ENCODE measurements around the gene ZYG11A. TPM values are rescaled to one million over a fixed set of nuclear protein-coding genes. Genes with fewer than 3 reads are reported as not detected.

ZYG11A gene
- polyA plus RNA-seq, 2 of the 4 experiments (the other 2 are of a cell fraction): 2.6 to 4.8 TPM

DNA sequence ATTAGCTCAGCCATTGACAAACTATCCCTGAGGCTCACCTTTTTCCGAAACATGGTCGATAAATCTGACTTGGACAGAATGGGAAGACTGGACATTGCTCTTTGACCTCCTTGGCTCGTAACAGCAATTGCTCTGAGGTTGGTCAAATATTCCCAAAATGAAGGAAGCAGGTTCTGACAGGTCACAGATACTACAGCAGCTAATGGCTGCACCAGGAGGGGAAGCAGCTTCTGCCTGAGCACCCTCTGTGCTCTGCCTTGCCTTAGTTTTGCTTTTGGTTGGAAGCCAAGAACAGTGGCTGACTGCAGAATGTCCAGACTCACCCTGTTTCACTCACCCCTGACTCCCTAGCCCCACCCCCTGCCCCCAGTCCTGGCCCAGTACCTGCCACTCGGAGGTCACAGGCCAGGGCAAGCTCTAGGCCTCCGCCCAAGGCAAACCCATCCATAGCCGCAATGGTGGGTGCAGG is 63.6 kb downstream of the ZYG11A start:
- DNase-seq (ENCODE audit: low read depth in 1 of 2, low spot score in 1 of 2) (no peak), ATAC-seq (peak; percentile 10 to 23; a peak in 1 of 6 replicates), FAIRE-seq (no peak)
- ChIA-PET POLR2A (no interaction called here), CTCF (interaction anchor here (0.9 to 2.3 kb wide), 7 partner anchors 11 to 279 kb away, joined by 3 to 10 read pairs (median 5); partner anchors contain the start of gene ECHDC2)
- peaks cover 10% of the 10 kb centered on the region; the same call in 1 of the 3 replicates for H3K4me1 ChIP-seq
- TF ChIP-seq CBX2 (IDR thresholded peaks at IDR 0.05; ENCODE audit: borderline replicate concordance, low read depth) (no peak), RARB (CRISPR knock-in tag; IDR thresholded peaks at IDR 0.05) (no peak), POLR2A (IDR thresholded peaks at IDR 0.05; ENCODE audit: low read length) (no peak), NR3C1 (IDR thresholded peaks at IDR 0.05) (no peak), FOSL2 (IDR thresholded peaks at IDR 0.05) (no peak), FOSL2 (CRISPR knock-in tag; IDR thresholded peaks at IDR 0.05) (no peak), CBX8 (IDR thresholded peaks at IDR 0.05) (no peak), MAFK (IDR thresholded peaks at IDR 0.05; ENCODE audit: partially characterized antibody) (no peak), CEBPB (IDR thresholded peaks at IDR 0.05) (no peak), HDAC2 (IDR thresholded peaks at IDR 0.05) (no peak), TP53 (CRISPR knock-in tag; IDR thresholded peaks at IDR 0.05) (no peak), EHF (CRISPR knock-in tag; IDR thresholded peaks at IDR 0.05) (no peak), GATA3 (IDR thresholded peaks at IDR 0.05; ENCODE audit: borderline replicate concordance) (no peak), SMC3 (IDR thresholded peaks at IDR 0.05) (no peak), NFE2L2 (conservative IDR thresholded peaks at IDR 0.05; ENCODE audit: low read length) (no peak)
- TF ChIP-seq, protein P1, sequence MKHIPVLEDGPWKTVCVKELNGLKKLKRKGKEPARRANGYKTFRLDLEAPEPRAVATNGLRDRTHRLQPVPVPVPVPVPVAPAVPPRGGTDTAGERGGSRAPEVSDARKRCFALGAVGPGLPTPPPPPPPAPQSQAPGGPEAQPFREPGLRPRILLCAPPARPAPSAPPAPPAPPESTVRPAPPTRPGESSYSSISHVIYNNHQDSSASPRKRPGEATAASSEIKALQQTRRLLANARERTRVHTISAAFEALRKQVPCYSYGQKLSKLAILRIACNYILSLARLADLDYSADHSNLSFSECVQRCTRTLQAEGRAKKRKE (CRISPR knock-in tag; IDR thresholded peaks at IDR 0.05; ENCODE audit: low read depth): no peak
- TF ChIP-seq, protein P2, sequence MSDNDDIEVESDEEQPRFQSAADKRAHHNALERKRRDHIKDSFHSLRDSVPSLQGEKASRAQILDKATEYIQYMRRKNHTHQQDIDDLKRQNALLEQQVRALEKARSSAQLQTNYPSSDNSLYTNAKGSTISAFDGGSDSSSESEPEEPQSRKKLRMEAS (IDR thresholded peaks at IDR 0.05): no peak
- TF ChIP-seq, protein P3, sequence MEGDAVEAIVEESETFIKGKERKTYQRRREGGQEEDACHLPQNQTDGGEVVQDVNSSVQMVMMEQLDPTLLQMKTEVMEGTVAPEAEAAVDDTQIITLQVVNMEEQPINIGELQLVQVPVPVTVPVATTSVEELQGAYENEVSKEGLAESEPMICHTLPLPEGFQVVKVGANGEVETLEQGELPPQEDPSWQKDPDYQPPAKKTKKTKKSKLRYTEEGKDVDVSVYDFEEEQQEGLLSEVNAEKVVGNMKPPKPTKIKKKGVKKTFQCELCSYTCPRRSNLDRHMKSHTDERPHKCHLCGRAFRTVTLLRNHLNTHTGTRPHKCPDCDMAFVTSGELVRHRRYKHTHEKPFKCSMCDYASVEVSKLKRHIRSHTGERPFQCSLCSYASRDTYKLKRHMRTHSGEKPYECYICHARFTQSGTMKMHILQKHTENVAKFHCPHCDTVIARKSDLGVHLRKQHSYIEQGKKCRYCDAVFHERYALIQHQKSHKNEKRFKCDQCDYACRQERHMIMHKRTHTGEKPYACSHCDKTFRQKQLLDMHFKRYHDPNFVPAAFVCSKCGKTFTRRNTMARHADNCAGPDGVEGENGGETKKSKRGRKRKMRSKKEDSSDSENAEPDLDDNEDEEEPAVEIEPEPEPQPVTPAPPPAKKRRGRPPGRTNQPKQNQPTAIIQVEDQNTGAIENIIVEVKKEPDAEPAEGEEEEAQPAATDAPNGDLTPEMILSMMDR (IDR thresholded peaks at IDR 0.05): no peak
- TF ChIP-seq, protein P4, sequence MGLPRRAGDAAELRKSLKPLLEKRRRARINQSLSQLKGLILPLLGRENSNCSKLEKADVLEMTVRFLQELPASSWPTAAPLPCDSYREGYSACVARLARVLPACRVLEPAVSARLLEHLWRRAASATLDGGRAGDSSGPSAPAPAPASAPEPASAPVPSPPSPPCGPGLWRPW (IDR thresholded peaks at IDR 0.05): no peak
- TF ChIP-seq, protein P5, sequence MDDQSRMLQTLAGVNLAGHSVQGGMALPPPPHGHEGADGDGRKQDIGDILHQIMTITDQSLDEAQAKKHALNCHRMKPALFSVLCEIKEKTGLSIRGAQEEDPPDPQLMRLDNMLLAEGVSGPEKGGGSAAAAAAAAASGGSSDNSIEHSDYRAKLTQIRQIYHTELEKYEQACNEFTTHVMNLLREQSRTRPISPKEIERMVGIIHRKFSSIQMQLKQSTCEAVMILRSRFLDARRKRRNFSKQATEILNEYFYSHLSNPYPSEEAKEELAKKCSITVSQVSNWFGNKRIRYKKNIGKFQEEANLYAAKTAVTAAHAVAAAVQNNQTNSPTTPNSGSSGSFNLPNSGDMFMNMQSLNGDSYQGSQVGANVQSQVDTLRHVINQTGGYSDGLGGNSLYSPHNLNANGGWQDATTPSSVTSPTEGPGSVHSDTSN (IDR thresholded peaks at IDR 0.05): no peak
- TF ChIP-seq, protein P6, sequence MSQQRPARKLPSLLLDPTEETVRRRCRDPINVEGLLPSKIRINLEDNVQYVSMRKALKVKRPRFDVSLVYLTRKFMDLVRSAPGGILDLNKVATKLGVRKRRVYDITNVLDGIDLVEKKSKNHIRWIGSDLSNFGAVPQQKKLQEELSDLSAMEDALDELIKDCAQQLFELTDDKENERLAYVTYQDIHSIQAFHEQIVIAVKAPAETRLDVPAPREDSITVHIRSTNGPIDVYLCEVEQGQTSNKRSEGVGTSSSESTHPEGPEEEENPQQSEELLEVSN (IDR thresholded peaks at IDR 0.05; ENCODE audit: borderline replicate concordance, low read depth): no peak
- no peak overlapping the region for H3K4me2 ChIP-seq
- 100% methylated on average over 3 of the region's 6 CpGs for WGBS (ENCODE audit: missing lambda C conversion rate)
- H3K27ac ChIP-seq: no peak overlapping the region
- H3K9me3 ChIP-seq: no peaks in the 10 kb centered on the region
- H3K4me3 ChIP-seq: no peak overlapping the region

DNA sequence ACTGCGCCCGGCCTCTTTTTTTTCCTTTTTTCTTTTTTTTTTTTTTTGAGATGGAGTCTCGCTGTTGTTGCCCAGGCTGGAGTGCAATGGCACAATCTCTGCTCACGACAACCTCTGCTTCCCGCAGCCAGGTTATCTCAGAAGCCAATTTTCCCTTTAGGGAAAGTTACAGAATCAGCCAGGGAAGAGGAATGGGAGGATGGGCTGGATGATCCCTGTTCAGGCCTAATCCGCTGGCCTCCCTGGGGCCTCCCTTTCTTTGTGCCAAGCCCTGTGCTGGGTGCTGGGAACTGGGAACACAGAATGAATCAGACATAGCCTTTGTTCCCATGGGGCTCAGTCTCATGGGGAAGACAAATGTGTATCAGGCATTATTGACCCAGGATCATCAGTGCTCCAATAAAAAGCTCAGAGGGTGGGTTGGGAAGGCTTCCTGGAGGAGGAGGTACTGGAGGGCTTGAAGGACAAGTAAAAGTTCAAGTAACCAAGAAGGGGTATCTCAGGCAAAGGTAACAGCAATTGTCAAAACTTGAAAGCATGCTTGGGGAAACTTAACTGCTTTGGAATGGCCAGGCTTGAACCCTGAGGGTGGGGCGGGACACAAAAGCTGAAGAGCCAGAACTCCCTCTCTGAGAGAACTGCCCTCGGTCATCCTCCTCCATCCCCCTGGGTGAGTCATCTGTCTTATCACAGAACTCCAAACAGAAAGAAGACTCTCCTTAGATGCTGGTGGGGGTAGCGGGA is 64.7 kb downstream of the ZYG11A start:
- WGBS (ENCODE audit: missing lambda C conversion rate): 91% methylated on average over 7 of the region's 9 CpGs
- Histone ChIP-seq H3K9me3 (no peaks in the 10 kb centered on the region), H3K4me2 (no peak overlapping the region), H3K4me3 (no peak overlapping the region), H3K4me1 (peaks cover 10% of the 10 kb centered on the region; the same call in 1 of the 3 replicates), H3K27ac (no peak overlapping the region)
- TF ChIP-seq ZFP36 (IDR thresholded peaks at IDR 0.05; ENCODE audit: borderline replicate concordance, partially characterized antibody) (peak; percentile 70), NR3C1 (IDR thresholded peaks at IDR 0.05) (no peak)
- ChIA-PET POLR2A (no interaction called here), CTCF (no interaction called here)
- FAIRE-seq: no peak
- DNase-seq (ENCODE audit: low read depth in 1 of 2, low spot score in 1 of 2): no peak
- ATAC-seq: no peak

All from A549 (cell line).